Measurements from ENCODE around the gene NYAP2. TPM values are rescaled to one million over a fixed set of nuclear protein-coding genes. Genes with fewer than 3 reads are reported as not detected.
A peak's percentile ranks its signal among the peaks of the same experiment; 100 is the strongest.

NYAP2 gene
- total RNA-seq, 1 donor from 2014 or later: not detected

DNA sequence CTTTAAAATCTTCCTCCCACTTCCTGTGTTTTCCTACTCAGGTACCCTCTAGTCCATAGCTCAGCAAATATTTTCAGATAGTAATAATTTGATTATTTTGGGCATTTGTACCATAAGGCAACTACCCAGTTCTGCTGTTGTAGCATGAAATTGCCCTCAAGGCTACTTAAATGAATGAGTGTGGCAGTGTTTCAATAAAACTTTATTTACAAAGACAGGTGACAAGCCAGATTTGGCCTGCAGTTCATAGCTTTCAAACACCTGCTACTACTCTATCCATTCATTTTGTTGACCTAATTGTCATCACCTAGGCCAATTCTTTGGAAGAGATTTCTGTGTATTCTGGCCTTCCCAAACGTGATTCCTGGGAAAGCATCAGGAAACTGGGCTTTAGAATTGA, 28.9 kb downstream of the NYAP2 start:
- TF ChIP-seq, protein P1, sequence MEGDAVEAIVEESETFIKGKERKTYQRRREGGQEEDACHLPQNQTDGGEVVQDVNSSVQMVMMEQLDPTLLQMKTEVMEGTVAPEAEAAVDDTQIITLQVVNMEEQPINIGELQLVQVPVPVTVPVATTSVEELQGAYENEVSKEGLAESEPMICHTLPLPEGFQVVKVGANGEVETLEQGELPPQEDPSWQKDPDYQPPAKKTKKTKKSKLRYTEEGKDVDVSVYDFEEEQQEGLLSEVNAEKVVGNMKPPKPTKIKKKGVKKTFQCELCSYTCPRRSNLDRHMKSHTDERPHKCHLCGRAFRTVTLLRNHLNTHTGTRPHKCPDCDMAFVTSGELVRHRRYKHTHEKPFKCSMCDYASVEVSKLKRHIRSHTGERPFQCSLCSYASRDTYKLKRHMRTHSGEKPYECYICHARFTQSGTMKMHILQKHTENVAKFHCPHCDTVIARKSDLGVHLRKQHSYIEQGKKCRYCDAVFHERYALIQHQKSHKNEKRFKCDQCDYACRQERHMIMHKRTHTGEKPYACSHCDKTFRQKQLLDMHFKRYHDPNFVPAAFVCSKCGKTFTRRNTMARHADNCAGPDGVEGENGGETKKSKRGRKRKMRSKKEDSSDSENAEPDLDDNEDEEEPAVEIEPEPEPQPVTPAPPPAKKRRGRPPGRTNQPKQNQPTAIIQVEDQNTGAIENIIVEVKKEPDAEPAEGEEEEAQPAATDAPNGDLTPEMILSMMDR (IDR thresholded peaks at IDR 0.05; ENCODE audit: insufficient read depth, low read length, severe bottlenecking): no peak
- no peak overlapping the region for H3K4me3 ChIP-seq (ENCODE audit: low read depth, low read length)
- FAIRE-seq (no peak), DNase-seq (ENCODE audit: low read depth) (no peak)
- no peaks in the 10 kb centered on the region for H3K27me3 ChIP-seq (ENCODE audit: control insufficient read depth, insufficient read depth, low read length)
- no peaks in the 10 kb centered on the region for H3K36me3 ChIP-seq (ENCODE audit: control insufficient read depth, insufficient read depth, low read length)

DNA sequence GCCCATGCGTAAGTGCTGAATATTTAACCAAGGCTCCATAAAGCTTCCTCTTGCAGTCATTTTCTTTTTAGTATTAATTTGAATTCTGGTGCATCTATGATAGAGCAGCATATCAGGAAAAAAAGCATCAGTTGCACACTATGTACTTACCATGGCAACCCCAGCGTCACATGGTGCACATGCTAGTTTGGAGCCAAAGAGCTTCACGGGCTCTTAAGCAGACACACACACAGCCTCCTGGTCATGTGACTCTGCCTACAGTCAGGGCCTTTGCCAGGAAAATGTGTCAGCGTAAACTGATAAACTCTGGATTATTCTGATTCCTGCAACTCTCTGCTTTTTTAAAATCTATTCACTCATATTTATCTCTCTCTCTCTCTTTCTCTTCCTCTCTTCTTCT, 30.2 kb downstream of the NYAP2 start:
- TF ChIP-seq, protein P1 (IDR thresholded peaks at IDR 0.05; ENCODE audit: insufficient read depth, low read length, severe bottlenecking): no peak
- Histone ChIP-seq H3K4me3 (ENCODE audit: low read depth, low read length) (no peak overlapping the region), H3K27me3 (ENCODE audit: control insufficient read depth, insufficient read depth, low read length) (no peaks in the 10 kb centered on the region), H3K36me3 (ENCODE audit: control insufficient read depth, insufficient read depth, low read length) (no peaks in the 10 kb centered on the region)
- peak; percentile 10 for DNase-seq (ENCODE audit: low read depth)
- no peak for FAIRE-seq

DNA sequence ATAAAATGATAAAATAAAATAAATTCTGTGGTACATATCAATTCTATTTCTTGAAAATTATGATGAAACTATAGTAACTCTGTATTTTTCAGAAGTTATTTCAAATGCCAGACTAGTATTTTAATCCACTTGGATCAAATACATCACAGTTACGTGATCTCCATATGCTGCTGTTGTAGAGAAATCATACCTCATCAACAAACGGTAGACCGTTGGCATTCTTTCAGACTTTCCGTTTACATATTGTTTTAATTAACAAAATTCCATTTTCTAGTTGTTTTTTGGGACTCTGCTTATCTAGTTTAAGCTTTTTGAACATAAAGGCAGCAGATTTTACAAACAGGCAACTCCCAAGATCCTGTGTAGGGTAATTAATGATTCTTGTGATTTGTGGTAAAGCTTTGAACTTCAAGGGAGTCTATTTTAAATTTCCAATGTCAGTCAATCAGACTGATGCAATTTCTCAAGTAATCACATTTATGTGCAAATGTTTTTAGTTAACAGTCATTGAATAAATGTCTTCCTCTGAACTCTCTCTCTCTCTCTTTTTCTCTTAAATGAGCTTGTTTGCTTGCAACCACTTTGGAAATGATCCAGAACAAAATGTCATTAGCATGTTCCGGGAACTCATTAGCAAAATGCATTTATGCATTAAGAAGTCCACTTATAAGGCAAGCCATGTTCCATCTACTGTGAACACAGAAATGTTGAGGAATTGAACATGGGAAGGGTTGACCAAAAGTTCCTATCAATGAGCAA, 31.8 kb downstream of the NYAP2 start:
- no peak overlapping the region for H3K4me3 ChIP-seq (ENCODE audit: low read depth, low read length)
- no peak for DNase-seq (ENCODE audit: low read depth)
- TF ChIP-seq, protein P1 (IDR thresholded peaks at IDR 0.05; ENCODE audit: insufficient read depth, low read length, severe bottlenecking): no peak
- H3K27me3 ChIP-seq (ENCODE audit: control insufficient read depth, insufficient read depth, low read length): no peaks in the 10 kb centered on the region
- FAIRE-seq: no peak
- H3K36me3 ChIP-seq (ENCODE audit: control insufficient read depth, insufficient read depth, low read length): no peaks in the 10 kb centered on the region

DNA sequence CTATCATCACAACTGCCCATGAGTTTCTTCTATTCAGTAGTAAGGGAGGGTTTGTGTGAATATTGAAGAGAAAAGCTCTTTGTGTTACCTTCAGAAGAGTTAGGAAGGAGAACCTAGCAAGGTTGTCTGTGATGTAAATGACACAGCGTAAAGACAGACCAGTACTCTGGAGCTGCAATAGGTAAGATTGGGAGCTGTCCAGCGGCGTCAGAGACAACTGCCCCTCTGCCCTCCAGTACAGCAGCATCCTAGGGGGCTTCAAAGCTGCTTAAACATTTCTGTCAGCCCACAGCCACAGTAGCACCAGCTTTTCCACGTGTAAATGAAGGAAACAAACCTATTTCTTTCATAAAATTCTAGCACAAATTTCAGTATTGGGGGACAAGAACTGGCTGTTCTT, 34.5 kb downstream of the NYAP2 start:
- no peaks in the 10 kb centered on the region for H3K27me3 ChIP-seq (ENCODE audit: control insufficient read depth, insufficient read depth, low read length)
- DNase-seq (ENCODE audit: low read depth) (no peak), FAIRE-seq (no peak)
- no peak overlapping the region for H3K4me3 ChIP-seq (ENCODE audit: low read depth, low read length)
- TF ChIP-seq, protein P1 (IDR thresholded peaks at IDR 0.05; ENCODE audit: insufficient read depth, low read length, severe bottlenecking): no peak
- H3K36me3 ChIP-seq (ENCODE audit: control insufficient read depth, insufficient read depth, low read length): no peaks in the 10 kb centered on the region

DNA sequence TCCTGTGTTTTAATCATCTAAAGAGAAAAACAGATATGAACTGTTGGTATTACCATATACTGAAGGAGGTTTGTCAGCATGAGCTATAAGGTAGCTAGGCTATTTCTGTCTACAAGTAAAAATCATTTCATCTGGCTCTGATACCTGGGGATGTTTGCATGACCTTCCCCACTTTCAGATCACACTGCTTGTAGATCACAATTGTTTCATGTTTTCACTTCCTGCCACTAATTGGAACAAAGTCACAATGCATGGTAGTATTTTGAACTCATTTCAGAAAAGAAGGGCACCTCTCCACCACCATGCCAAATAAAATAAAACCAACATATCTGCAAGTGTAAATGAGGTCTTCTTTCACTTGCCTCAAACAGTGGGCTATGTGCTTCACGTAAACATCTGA, 37.8 kb downstream of the NYAP2 start:
- DNase-seq (ENCODE audit: low read depth) (no peak), FAIRE-seq (no peak)
- no peak overlapping the region for H3K4me3 ChIP-seq (ENCODE audit: low read depth, low read length)
- TF ChIP-seq, protein P1 (IDR thresholded peaks at IDR 0.05; ENCODE audit: insufficient read depth, low read length, severe bottlenecking): no peak
- H3K27me3 ChIP-seq (ENCODE audit: control insufficient read depth, insufficient read depth, low read length): no peaks in the 10 kb centered on the region
- no peaks in the 10 kb centered on the region for H3K36me3 ChIP-seq (ENCODE audit: control insufficient read depth, insufficient read depth, low read length)

DNA sequence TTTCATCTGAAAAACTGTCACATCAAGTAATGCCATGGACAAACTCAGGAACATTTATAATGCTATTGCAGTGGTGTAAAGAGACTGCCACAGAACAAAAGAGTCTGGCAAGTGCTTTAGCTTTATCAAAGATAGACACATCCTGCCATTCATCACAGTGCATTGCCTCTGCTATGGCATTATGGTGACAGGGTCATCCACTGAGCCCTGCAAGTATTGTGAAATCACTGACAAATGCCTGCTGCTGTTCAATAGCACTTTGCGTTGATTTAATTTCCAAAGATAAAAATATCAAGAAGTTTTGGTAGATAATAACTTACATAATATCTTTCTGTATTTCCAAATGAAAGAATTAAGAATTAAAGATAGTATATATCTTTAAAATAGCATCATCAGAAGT, 38.7 kb downstream of the NYAP2 start:
- H3K27me3 ChIP-seq (ENCODE audit: control insufficient read depth, insufficient read depth, low read length): no peaks in the 10 kb centered on the region

More for the DNA sequence above, 38.7 kb downstream of the NYAP2 start:
- Histone ChIP-seq H3K4me3 (ENCODE audit: low read depth, low read length) (no peak overlapping the region), H3K36me3 (ENCODE audit: control insufficient read depth, insufficient read depth, low read length) (no peaks in the 10 kb centered on the region)
- TF ChIP-seq, protein P1 (IDR thresholded peaks at IDR 0.05; ENCODE audit: insufficient read depth, low read length, severe bottlenecking): no peak
- DNase-seq (ENCODE audit: low read depth) (no peak), FAIRE-seq (no peak)

Data from bronchial epithelial cell (primary cell).